IMR-90 (cell line): ENCODE results near the gene ARID5A. TPM values are rescaled to one million over a fixed set of nuclear protein-coding genes. Genes with fewer than 3 reads are reported as not detected.
A peak's percentile ranks its signal among the peaks of the same experiment; 100 is the strongest.

Experiments
- ATAC-seq: fragments of 200-7000 bp; cut with Tn5 transposase; 2 replicates; pipeline ENCODE4 v1.9.1; 2020; ENCODE audit warnings: low read depth, mild to moderate bottlenecking, moderate library complexity
- BruUV-seq: library from RNA; stranded (reverse); fragments of 400-500 nt; replicated peaks from 2 replicates; lab custom pipeline; 2021; lab: Mats Ljungman, UMichigan
- CTCF ChIA-PET: fragments of 300-600 bp; formaldehyde crosslinking; extraction: SDS; loops from one replicate; lab custom pipeline; 2021; ENCODE audit warnings: antibody characterized with exemption; lab: Yijun Ruan, JAX
- POLR2A ChIA-PET: fragments of 300-600 bp; sonication (Branson Sonifier 250); formaldehyde crosslinking; loops from one replicate; lab custom pipeline; 2022; ENCODE audit warnings: antibody characterized with exemption; ENCODE audit not compliant: unreplicated experiment; lab: Charles Lee
- DNase-seq: peaks from one replicate; pipeline ENCODE4 v3.0.0; 2013
- H2AFZ ChIP-seq: replicated peaks from 2 replicates; pipeline ENCODE3; 2013; ENCODE audit warnings: low read length, mild to moderate bottlenecking; ENCODE audit not compliant: poor library complexity
- H2AK5ac ChIP-seq: 2 replicates; pipeline ENCODE4 v1.6.1; 2013; ENCODE audit warnings: low read depth, low read length, inconsistent platforms
- H2AK9ac ChIP-seq: replicated peaks from 2 replicates; pipeline ENCODE3; 2013; ENCODE audit warnings: mild to moderate bottlenecking, low read depth, low read length, moderate library complexity; ENCODE audit not compliant: poor library complexity
- H2BK120ac ChIP-seq: 2 replicates; pipeline ENCODE4 v1.6.1; 2013; ENCODE audit warnings: low read depth, low read length, inconsistent platforms
- H2BK15ac ChIP-seq: 3 replicates; pipeline ENCODE4 v1.6.1; 2013; ENCODE audit warnings: low read depth, low read length, inconsistent platforms
- H2BK20ac ChIP-seq: 2 replicates; pipeline ENCODE4 v1.6.1; 2013; ENCODE audit warnings: low read depth, mild to moderate bottlenecking, inconsistent platforms, low read length, moderate library complexity
- H2BK5ac ChIP-seq: 2 replicates; pipeline ENCODE4 v1.6.1; 2013; ENCODE audit warnings: mild to moderate bottlenecking, low read depth, low read length, inconsistent platforms; ENCODE audit not compliant: poor library complexity, severe bottlenecking
- H3K14ac ChIP-seq: replicated peaks from 2 replicates; pipeline ENCODE4 v1.6.1; 2013; ENCODE audit warnings: low read depth, low read length, inconsistent platforms
- H3K18ac ChIP-seq: 2 replicates; pipeline ENCODE4 v1.6.1; 2013; ENCODE audit warnings: low read depth, low read length, control low read depth
- H3K23ac ChIP-seq: 2 replicates; pipeline ENCODE4 v1.6.1; 2013; ENCODE audit warnings: low read depth, low read length, inconsistent platforms
- H3K27ac ChIP-seq: 2 replicates; pipeline ENCODE4 v1.5.1; 2013; ENCODE audit warnings: mild to moderate bottlenecking, control low read depth, low read length; ENCODE audit not compliant: insufficient read depth
- H3K27me3 ChIP-seq: 2 replicates; pipeline ENCODE4 v1.6.1; 2013; ENCODE audit warnings: low read length; ENCODE audit not compliant: control insufficient read depth, insufficient read depth
- H3K36me3 ChIP-seq: 2 replicates; pipeline ENCODE4 v1.6.1; 2013; ENCODE audit warnings: low read length, mixed read lengths; ENCODE audit not compliant: control insufficient read depth, insufficient read depth
- H3K4ac ChIP-seq: 2 replicates; pipeline ENCODE4 v1.6.1; 2013; ENCODE audit warnings: low read depth, low read length, inconsistent platforms
- H3K4me1 ChIP-seq: 2 replicates; pipeline ENCODE4 v1.6.1; 2013; ENCODE audit warnings: low read length, mixed read lengths; ENCODE audit not compliant: control insufficient read depth, insufficient read depth
- H3K4me2 ChIP-seq: 2 replicates; pipeline ENCODE4 v1.6.1; 2013; ENCODE audit warnings: low read depth, mild to moderate bottlenecking, control low read depth, low read length, moderate library complexity
- H3K4me3 ChIP-seq: 2 replicates; pipeline ENCODE4 v1.5.1; 2013; ENCODE audit warnings: low read depth, mild to moderate bottlenecking, control low read depth, low read length, moderate library complexity; ENCODE audit not compliant: insufficient read depth
- H3K56ac ChIP-seq: 2 replicates; pipeline ENCODE4 v1.6.1; 2013; ENCODE audit warnings: low read length, inconsistent platforms; ENCODE audit not compliant: insufficient read depth; ENCODE audit errors: extremely low read depth
- H3K79me1 ChIP-seq, 2 experiments: 2 replicates each; pipeline ENCODE4 v1.6.1; 2013; ENCODE audit warnings: low read length in 2 of 2, inconsistent platforms in 1 of 2, low read depth in 1 of 2
- H3K9ac ChIP-seq: 2 replicates; pipeline ENCODE4 v1.6.1; 2013; ENCODE audit warnings: low read depth, low read length, control low read depth
- H3K9me1 ChIP-seq: 2 replicates; pipeline ENCODE4 v1.6.1; 2013; ENCODE audit warnings: low read length, inconsistent platforms; ENCODE audit not compliant: insufficient read depth
- H3K9me3 ChIP-seq: 2 replicates; pipeline ENCODE4 v1.6.1; 2013; ENCODE audit warnings: low read length; ENCODE audit not compliant: control insufficient read depth, insufficient read depth
- H4K20me1 ChIP-seq: 2 replicates; pipeline ENCODE4 v1.6.1; 2013; ENCODE audit warnings: low read length, inconsistent platforms; ENCODE audit not compliant: insufficient read depth
- H4K5ac ChIP-seq: 2 replicates; pipeline ENCODE4 v1.6.1; 2013; ENCODE audit warnings: mild to moderate bottlenecking, low read depth, low read length, control low read depth
- H4K8ac ChIP-seq, 2 experiments: 2 replicates each; pipeline ENCODE4 v1.6.1; 2013; ENCODE audit warnings: low read depth in 2 of 2, low read length in 2 of 2, control low read depth in 1 of 2, inconsistent platforms in 1 of 2
- H4K91ac ChIP-seq: 2 replicates; pipeline ENCODE4 v1.6.1; 2013; ENCODE audit warnings: low read depth, low read length, inconsistent platforms; ENCODE audit not compliant: insufficient read depth
- CEBPB ChIP-seq: IDR thresholded peaks from 2 replicates; pipeline ENCODE4 v1.6.1; 2012; ENCODE audit warnings: low read depth, low read length, improper control_type of control experiment
- CTCF ChIP-seq: conservative IDR thresholded peaks from 2 replicates; pipeline ENCODE4 v1.5.1; 2012; ENCODE audit warnings: mild to moderate bottlenecking, low read depth, low read length, improper control_type of control experiment
- ELK1 ChIP-seq: fragments of 150-350 bp; IDR thresholded peaks from 2 replicates; pipeline ENCODE4 v1.6.1; 2016; ENCODE audit warnings: low read depth, mild to moderate bottlenecking, low read length, moderate library complexity, borderline replicate concordance
- FOS ChIP-seq: fragments of 150-350 bp; IDR thresholded peaks from 2 replicates; pipeline ENCODE4 v1.6.1; 2016; ENCODE audit warnings: low read depth, low read length
- MXI1 ChIP-seq: IDR thresholded peaks from 2 replicates; pipeline ENCODE4 v1.6.1; 2012; ENCODE audit warnings: low read depth, mild to moderate bottlenecking, low read length, moderate library complexity, borderline replicate concordance
- NFE2L2 ChIP-seq: fragments of 150-350 bp; IDR thresholded peaks from 2 replicates; pipeline ENCODE4 v1.6.1; 2016; ENCODE audit warnings: low read depth, mild to moderate bottlenecking, low read length
- POLR2A ChIP-seq: IDR thresholded peaks from 2 replicates; pipeline ENCODE4 v1.6.1; 2012; ENCODE audit warnings: mild to moderate bottlenecking, low read depth, low read length
- RFX5 ChIP-seq: IDR thresholded peaks from 2 replicates; pipeline ENCODE4 v1.8.0; 2012; ENCODE audit warnings: low read depth, mild to moderate bottlenecking, low read length, moderate library complexity
- WGBS, 2 experiments: methylation state at CpG; one replicate each; pipeline versions ENCODE4 v1.1.5 to v1.1.7; 2013; ENCODE audit warnings: missing lambda C conversion rate in 2 of 2; ENCODE audit not compliant: insufficient read length in 1 of 2; ENCODE audit errors: extremely low coverage in 2 of 2; 5-methylcytosine and 5-hydroxymethylcytosine counted together
- dilution Hi-C: fragments of 300-500 bp; cut with HindIII; formaldehyde crosslinking; loops from one replicate; pipeline ENCODE4 v1.14.3; 2018; ENCODE audit warnings: low sequenced_read_pairs; ENCODE audit not compliant: unreplicated experiment
- in situ Hi-C: fragments of 300-500 bp; cut with MboI; formaldehyde crosslinking; loops from 3 replicates; pipeline ENCODE4 v1.14.3; 2019; ENCODE audit warnings: low sequenced_read_pairs, inconsistent platforms, mixed read lengths
- intact Hi-C: fragments of 100-400 bp; cut with micrococcal nuclease; formaldehyde crosslinking; loops from 2 replicates; pipeline ENCODE4 v1.10.0; 2022
- polyA plus RNA-seq, 3 experiments: library from polyadenylated mRNA; depleted of rRNA; stranded (reverse); fragments of >200 nt; gene quantifications; 2 replicates each; pipeline ENCODE4 v1.2.3, GENCODE V29; 2012; ENCODE audit warnings: low replicate concordance in 1 of 3
- total RNA-seq: library from RNA; depleted of rRNA; stranded (reverse); fragments of >200 nt; gene quantifications from 2 replicates; pipeline ENCODE4 v1.2.3, GENCODE V29; 2012

ARID5A gene
- total and polyA plus RNA-seq, 2 of the 4 experiments (the other 2 are of a cell fraction): 2.3 to 6.7 TPM

GRCh38 chr2:96530144-96530430, 6.5 kb upstream of the ARID5A start:
- DNase-seq (no peak), ATAC-seq (no peak)
- H4K20me1 ChIP-seq: no peaks in the 10 kb centered on the region
- no peak overlapping the region for H3K27ac ChIP-seq
- no peak overlapping the region for H3K9ac ChIP-seq
- peak overlapping the region; percentile 47 for H2AK5ac ChIP-seq
- H3K18ac ChIP-seq: no peak overlapping the region
- no CpG with 5 or more reads among the region's 6 CpGs for WGBS, 2 experiments
- no peak overlapping the region for H3K23ac ChIP-seq
- no peak overlapping the region for H2AFZ ChIP-seq
- no peak overlapping the region for H3K56ac ChIP-seq
- H3K36me3 ChIP-seq: no peaks in the 10 kb centered on the region
- H3K4me2 ChIP-seq: no peak overlapping the region
- H2BK20ac ChIP-seq: no peak overlapping the region
- no peak for TF ChIP-seq ELK1
- no peak for TF ChIP-seq CTCF
- TF ChIP-seq NFE2L2: no peak
- no peak for TF ChIP-seq MXI1
- TF ChIP-seq CEBPB: no peak
- TF ChIP-seq FOS: no peak
- TF ChIP-seq POLR2A: no peak
- TF ChIP-seq RFX5: no peak
- no TSS peak for BruUV-seq
- H2BK5ac ChIP-seq: no peak overlapping the region
- ChIA-PET CTCF (no interaction called here), POLR2A (interaction anchor here (0.6 kb wide), 1 partner anchor 200 kb away, joined by 12 read pairs; no protein-coding TSS in a partner anchor)
- peak overlapping the region; percentile 18; the same call in 1 of the 2 replicates for H3K4ac ChIP-seq
- H3K9me3 ChIP-seq: no peaks in the 10 kb centered on the region
- no peak overlapping the region for H2BK15ac ChIP-seq
- H3K4me3 ChIP-seq: no peak overlapping the region
- intact Hi-C loops (no loop called here), dilution Hi-C loops (no loop called here), in situ Hi-C loops (no loop called here)
- H4K91ac ChIP-seq: no peak overlapping the region
- H3K9me1 ChIP-seq: peaks cover 14% of the 10 kb centered on the region
- H2BK120ac ChIP-seq: 0 out of 2 replicates have a peak overlapping the region, but pooled peaks have one; percentile 2
- H4K5ac ChIP-seq: no peak overlapping the region
- peak overlapping the region; percentile 23 for H2AK9ac ChIP-seq
- no peaks in the 10 kb centered on the region; a peak in 1 of 4 replicates for H3K79me1 ChIP-seq
- H3K4me1 ChIP-seq: peaks cover 44% of the 10 kb centered on the region
- no peak overlapping the region for H3K14ac ChIP-seq
- peaks cover 7% of the 10 kb centered on the region for H3K27me3 ChIP-seq
- H4K8ac ChIP-seq: no peak overlapping the region
